Pancreas (tissue), 10 donors: ENCODE data around the gene SOX4. TPM values are rescaled to one million over a fixed set of nuclear protein-coding genes. Genes with fewer than 3 reads are reported as not detected.

Experiments used
- ATAC-seq, 4 donors: fragments of 200-7000 bp; cut with Tn5 transposase; one replicate each; pipeline versions ENCODE4 v1.8.0 to v1.9.1; 2020; ENCODE audit warnings: mild to moderate bottlenecking in 4 of 4, moderate library complexity in 4 of 4
- DNase-seq, 6 donors: peaks; one replicate each; pipeline ENCODE4 v3.0.0-alpha.2; 2020
- FAIRE-seq: peaks from 2 replicates; lab custom pipeline; 2012; peaks lifted over from hg19 to GRCh38; lab: Jason Lieb, UNC
- H3K27ac ChIP-seq, 4 donors: fragments of 200-600 bp; sonication (generic); 1 replicate in 3 of 4; 2 replicates in 1 of 4; pipeline versions ENCODE4 v1.5.0 to v1.8.0; 2020
- H3K27me3 ChIP-seq, 4 donors: fragments of 200-600 bp; one replicate each; pipeline ENCODE4 v1.8.0; 2021
- H3K36me3 ChIP-seq, 3 donors: fragments of 200-600 bp; sonication (generic) in 1 of 3; one replicate each; pipeline versions ENCODE4 v1.5.0 to v1.8.0; 2020 to 2021
- H3K4me1 ChIP-seq, 3 donors: fragments of 200-600 bp; one replicate each; pipeline ENCODE4 v1.8.0; 2021
- H3K4me3 ChIP-seq, 4 donors: fragments of 200-600 bp; sonication (generic) in 2 of 4; one replicate each; pipeline versions ENCODE4 v1.5.0 to v1.8.0; 2020 to 2021
- H3K9me3 ChIP-seq, 4 donors: fragments of 200-600 bp; one replicate each; pipeline ENCODE4 v1.8.0; 2021
- CTCF ChIP-seq, 4 donors: fragments of 200-600 bp; sonication (generic) in 3 of 4; IDR thresholded peaks; one replicate each; pipeline versions ENCODE4 v1.5.0 to v1.8.0; 2021; ENCODE audit warnings: antibody characterized with exemption in 4 of 4
- WGBS, 2 donors: extraction: QIAGEN DNeasy Blood & Tissue Kit; methylation state at CpG; one replicate each; pipeline ENCODE4 v1.1.7; 2013; 5-methylcytosine and 5-hydroxymethylcytosine counted together
- intact Hi-C, 3 donors: fragments of 100-400 bp; cut with DNase I; formaldehyde crosslinking; loops; one replicate each; pipeline versions ENCODE4 v1.11.1 to v1.14.2; 2022
- polyA plus RNA-seq, 2 donors: library from polyadenylated mRNA; stranded (reverse); fragments of 200-250 nt; gene quantifications; one replicate each; pipeline ENCODE4 v1.2.3, GENCODE V29; 2013
- total RNA-seq, 6 donors: library from RNA; stranded (reverse); fragmentation: NEBNext Ultra II Directional in 4 of 6; extraction: Animal tissue kit (Norgen Biotek cat#: 25700) in 4 of 6; gene quantifications; one replicate each; pipeline versions ENCODE4 v1.2.1 to v1.2.4, GENCODE V29; 2021 to 2023
- donor health status: healthy with polysubstance abuse.
- donor health status: DM: no; HTN: no; CAD: no; lungs with moderate emphysema.
- donor health status: DM: no; HTN: no; CAD: no.
- donor health status: control.
- donor health status: control.
- donor health status: Bipolar disorder and iron deficiency.
- donor health status: DM: yes; HTN: yes; CAD: no.
- donor health status: DM: no; HTN: no; CAD: no.
- donor health status: DM: no; HTN: no; CAD: no.
- donor health status: DM: yes; HTN: yes; CAD: no.

Gene SOX4
- total and polyA plus RNA-seq, 8 donors: 4.7 to 61.9 (median 10.9) TPM

GRCh38 chr6:21587961-21588480 lies 5.5 kb upstream of the SOX4 start:
- ATAC-seq (peak; percentile 47 to 72 (median 60)), DNase-seq (peak; percentile 61 to 89 (median 69)), FAIRE-seq (no peak)
- intact Hi-C loops: no loop called here
- Histone ChIP-seq H3K27me3 (no peaks in the 10 kb centered on the region), H3K9me3 (no peaks in the 10 kb centered on the region), H3K4me3 (peak overlapping the region; percentile 49 to 61 (median 55)), H3K36me3 (no peaks in the 10 kb centered on the region), H3K4me1 (peaks cover 0 to 6% (median 0%) of the 10 kb centered on the region in 3 donors), H3K27ac (peak overlapping the region; percentile 87 to 97 (median 96))
- WGBS, 2 donors: 0% methylated on average over 29 to 39 of the region's 39 CpGs
- TF ChIP-seq CTCF (IDR thresholded peaks at IDR 0.05): no peak

- peaks cover 0 to 6% (median 0%) of the 10 kb centered on the region in 3 donors for H3K4me1 ChIP-seq
- no peaks in the 10 kb centered on the region for H3K27me3 ChIP-seq
- H3K9me3 ChIP-seq: no peaks in the 10 kb centered on the region
- TF ChIP-seq CTCF (IDR thresholded peaks at IDR 0.05): no peak
- no peak for FAIRE-seq
- peak overlapping the region; percentile 49 to 61 (median 55) for H3K4me3 ChIP-seq
- WGBS, 2 donors: 0% methylated on average over 53 of the region's 53 CpGs
- ATAC-seq: peak; percentile 48 to 60 (median 54)
- peak; percentile 64 to 83 (median 70) for DNase-seq
- peak overlapping the region; percentile 87 to 97 (median 96) for H3K27ac ChIP-seq
- intact Hi-C loops: no loop called here
- H3K36me3 ChIP-seq: no peaks in the 10 kb centered on the region
These were observed 4.8 kb upstream of the SOX4 start for GRCh38 chr6:21588481-21589351.

- DNase-seq (peak; percentile 83 to 97 (median 90)), ATAC-seq (peak; percentile 54 to 75 (median 66)), FAIRE-seq (no peak)
- Histone ChIP-seq H3K4me1 (peaks cover 0 to 6% (median 0%) of the 10 kb centered on the region in 3 donors), H3K4me3 (peak overlapping the region in 3 of 4 donors; percentile 54 to 61 (median 56)), H3K9me3 (no peaks in the 10 kb centered on the region), H3K27ac (peak overlapping the region; percentile 87 to 97 (median 96)), H3K36me3 (no peaks in the 10 kb centered on the region), H3K27me3 (no peaks in the 10 kb centered on the region)
- intact Hi-C loops: loop anchor here in 1 of 3 donors (5.0 kb wide), 1 partner anchor 1022 kb away; no protein-coding TSS in a partner anchor
- TF ChIP-seq CTCF (IDR thresholded peaks at IDR 0.05): peak; percentile 78 to 95 (median 84)
- 25 to 27% methylated on average over 17 of the region's 17 CpGs for WGBS, 2 donors
These were observed 3.9 kb upstream of the SOX4 start for GRCh38 chr6:21589352-21590345.

DNA sequence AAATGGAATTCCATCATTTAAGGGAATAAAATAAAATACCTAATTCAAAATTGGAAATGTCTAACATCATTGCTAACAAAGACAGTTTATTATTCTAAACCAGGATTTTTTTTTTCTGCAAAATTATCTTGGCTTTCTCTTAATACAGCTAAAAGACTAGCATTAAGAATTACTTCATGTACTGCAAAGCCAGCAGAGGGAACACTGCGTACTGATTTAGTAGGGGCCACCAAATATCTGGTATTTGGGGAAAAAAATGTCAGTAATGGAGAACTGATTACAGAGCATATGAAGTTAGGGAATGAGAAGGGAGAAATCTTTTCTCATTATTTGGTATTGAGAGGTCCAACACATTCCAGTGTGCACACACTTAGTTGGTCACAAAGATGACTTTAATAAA lies 3.2 kb upstream of the SOX4 start:
- no peak for ATAC-seq
- H3K4me1 ChIP-seq: peaks cover 0 to 6% (median 0%) of the 10 kb centered on the region in 3 donors
- 89 to 93% methylated on average over 1 of the region's 1 CpG for WGBS, 2 donors
- no peaks in the 10 kb centered on the region for H3K36me3 ChIP-seq
- H3K9me3 ChIP-seq: no peaks in the 10 kb centered on the region
- no peaks in the 10 kb centered on the region for H3K27me3 ChIP-seq
- H3K27ac ChIP-seq: no peak overlapping the region
- H3K4me3 ChIP-seq: no peak overlapping the region
- TF ChIP-seq CTCF (IDR thresholded peaks at IDR 0.05): no peak
- intact Hi-C loops: loop anchor here in 1 of 3 donors (5.0 kb wide), 1 partner anchor 1023 kb away; no protein-coding TSS in a partner anchor
- DNase-seq: no peak
- FAIRE-seq: no peak
